ENCODE measurements around the gene CLEC18B. TPM values are rescaled to one million over a fixed set of nuclear protein-coding genes. Genes with fewer than 3 reads are reported as not detected.
"Not testable (repeated sequence)": the region's sequence is repeated elsewhere in the genome, so short reads cannot be mapped to it uniquely, and the experiment has no call there.

CLEC18B gene
- total RNA-seq, 2 experiments from 2014 or later, result 0.48 TPM; not detected in 1

GRCh38 chr16:74410057-74410957, 11.0 kb downstream of the CLEC18B start:
- DNase-seq; H3K27me3 Mint-ChIP-seq; POLR2A ChIA-PET; CTCF ChIA-PET; H3K4me1 Mint-ChIP-seq; H3K4me3 Mint-ChIP-seq; H3K27ac Mint-ChIP-seq; H3K9me3 Mint-ChIP-seq; H3K36me3 Mint-ChIP-seq (ENCODE audit: low read depth): not testable (repeated sequence)

GRCh38 chr16:74409185-74409981, 11.9 kb downstream of the CLEC18B start:
- H3K4me3 Mint-ChIP-seq; POLR2A ChIA-PET; H3K27ac Mint-ChIP-seq; H3K27me3 Mint-ChIP-seq; CTCF ChIA-PET; H3K9me3 Mint-ChIP-seq; H3K4me1 Mint-ChIP-seq; H3K36me3 Mint-ChIP-seq (ENCODE audit: low read depth); DNase-seq: not testable (repeated sequence)

GRCh38 chr16:74407362-74407705, 13.9 kb downstream of the CLEC18B start:
- H3K4me1 Mint-ChIP-seq; H3K27me3 Mint-ChIP-seq; POLR2A ChIA-PET; H3K9me3 Mint-ChIP-seq; DNase-seq; CTCF ChIA-PET; H3K4me3 Mint-ChIP-seq; H3K36me3 Mint-ChIP-seq (ENCODE audit: low read depth); H3K27ac Mint-ChIP-seq: not testable (repeated sequence)

- CTCF ChIA-PET; H3K4me3 Mint-ChIP-seq; H3K36me3 Mint-ChIP-seq (ENCODE audit: low read depth); H3K4me1 Mint-ChIP-seq; DNase-seq; H3K27ac Mint-ChIP-seq; H3K9me3 Mint-ChIP-seq; POLR2A ChIA-PET; H3K27me3 Mint-ChIP-seq: not testable (repeated sequence)
Measured at GRCh38 chr16:74406600-74407361, 14.5 kb downstream of the CLEC18B start.

GRCh38 chr16:74404148-74404933, 16.9 kb downstream of the CLEC18B start:
- H3K4me1 Mint-ChIP-seq; CTCF ChIA-PET; H3K27ac Mint-ChIP-seq; POLR2A ChIA-PET; H3K27me3 Mint-ChIP-seq; H3K9me3 Mint-ChIP-seq; H3K36me3 Mint-ChIP-seq (ENCODE audit: low read depth); H3K4me3 Mint-ChIP-seq; DNase-seq: not testable (repeated sequence)

- H3K4me3 Mint-ChIP-seq; H3K4me1 Mint-ChIP-seq; H3K27ac Mint-ChIP-seq; POLR2A ChIA-PET; CTCF ChIA-PET; H3K36me3 Mint-ChIP-seq (ENCODE audit: low read depth); H3K9me3 Mint-ChIP-seq; H3K27me3 Mint-ChIP-seq; DNase-seq: not testable (repeated sequence)
Measured at GRCh38 chr16:74400238-74400637, 21.0 kb downstream of the CLEC18B start.

GRCh38 chr16:74398212-74398895, 22.9 kb downstream of the CLEC18B start:
- H3K9me3 Mint-ChIP-seq; POLR2A ChIA-PET; H3K27ac Mint-ChIP-seq; H3K4me1 Mint-ChIP-seq; H3K27me3 Mint-ChIP-seq; DNase-seq; H3K4me3 Mint-ChIP-seq; CTCF ChIA-PET; H3K36me3 Mint-ChIP-seq (ENCODE audit: low read depth): not testable (repeated sequence)

- DNase-seq; H3K27me3 Mint-ChIP-seq; H3K4me3 Mint-ChIP-seq; H3K36me3 Mint-ChIP-seq (ENCODE audit: low read depth); H3K4me1 Mint-ChIP-seq; CTCF ChIA-PET; POLR2A ChIA-PET; H3K27ac Mint-ChIP-seq; H3K9me3 Mint-ChIP-seq: not testable (repeated sequence)
Measured at GRCh38 chr16:74396521-74397017, 24.7 kb downstream of the CLEC18B start.

GRCh38 chr16:74394604-74395003, 26.7 kb downstream of the CLEC18B start:
- H3K4me3 Mint-ChIP-seq; DNase-seq; H3K27ac Mint-ChIP-seq; H3K36me3 Mint-ChIP-seq (ENCODE audit: low read depth); CTCF ChIA-PET; POLR2A ChIA-PET; H3K27me3 Mint-ChIP-seq; H3K4me1 Mint-ChIP-seq; H3K9me3 Mint-ChIP-seq: not testable (repeated sequence)

GRCh38 chr16:74394131-74394530, 27.1 kb downstream of the CLEC18B start:
- DNase-seq; CTCF ChIA-PET; POLR2A ChIA-PET; H3K27ac Mint-ChIP-seq; H3K4me3 Mint-ChIP-seq; H3K9me3 Mint-ChIP-seq; H3K36me3 Mint-ChIP-seq (ENCODE audit: low read depth); H3K4me1 Mint-ChIP-seq; H3K27me3 Mint-ChIP-seq: not testable (repeated sequence)

GRCh38 chr16:74391454-74392050, 29.7 kb downstream of the CLEC18B start:
- H3K4me1 Mint-ChIP-seq; H3K27me3 Mint-ChIP-seq; H3K27ac Mint-ChIP-seq; H3K9me3 Mint-ChIP-seq; POLR2A ChIA-PET; H3K36me3 Mint-ChIP-seq (ENCODE audit: low read depth); CTCF ChIA-PET; H3K4me3 Mint-ChIP-seq; DNase-seq: not testable (repeated sequence)

GRCh38 chr16:74382339-74383034, 38.8 kb downstream of the CLEC18B start:
- H3K4me3 Mint-ChIP-seq; H3K27me3 Mint-ChIP-seq; CTCF ChIA-PET; H3K27ac Mint-ChIP-seq; DNase-seq; H3K36me3 Mint-ChIP-seq (ENCODE audit: low read depth); H3K9me3 Mint-ChIP-seq; POLR2A ChIA-PET; H3K4me1 Mint-ChIP-seq: not testable (repeated sequence)

Measured in activated CD4-positive, alpha-beta memory T cell treated with anti-CD3 and anti-CD28 coated beads, Interleukin-2, amount 10 ng/mL, durations not matched to agents 7 days and 5 days (primary cell).